Activated T-helper 17 cell treated with anti-CD3 and anti-CD28 coated beads, Interleukin-2, amount 50 U/mL, for 72 hours (primary cell): ENCODE results near the gene TSPY1. TPM values are rescaled to one million over a fixed set of nuclear protein-coding genes. Genes with fewer than 3 reads are reported as not detected.
"Not testable (repeated sequence)": the region's sequence is repeated elsewhere in the genome, so short reads cannot be mapped to it uniquely, and the experiment has no call there.

Source experiments
- ATAC-seq: fragments of 150-1000 bp; cut with Tn5 transposase; replicated peaks from 2 replicates; pipeline ENCODE4 v1.10.0; 2021; ENCODE audit warnings: mild to moderate bottlenecking, moderate library complexity
- H3K27ac Mint-ChIP-seq: one replicate; pipeline ENCODE4 v1.8.0; 2022; ENCODE audit warnings: mixed read lengths
- H3K27me3 Mint-ChIP-seq: one replicate; pipeline ENCODE4 v1.8.0; 2022; ENCODE audit warnings: mixed read lengths
- H3K36me3 Mint-ChIP-seq: one replicate; pipeline ENCODE4 v1.8.0; 2022; ENCODE audit warnings: low read depth, mild to moderate bottlenecking, mixed read lengths
- H3K4me1 Mint-ChIP-seq: one replicate; pipeline ENCODE4 v1.8.0; 2022; ENCODE audit warnings: mixed read lengths
- H3K4me3 Mint-ChIP-seq: one replicate; pipeline ENCODE4 v1.8.0; 2022; ENCODE audit warnings: mild to moderate bottlenecking, mixed read lengths
- H3K9me3 Mint-ChIP-seq: one replicate; pipeline ENCODE4 v1.8.0; 2022; ENCODE audit warnings: mixed read lengths
- total RNA-seq, 2 donors: library from RNA; stranded (reverse); gene quantifications; one replicate each; pipeline ENCODE4 v1.2.3, GENCODE V29; 2022

TSPY1 gene
- total RNA-seq: not detected

DNA sequence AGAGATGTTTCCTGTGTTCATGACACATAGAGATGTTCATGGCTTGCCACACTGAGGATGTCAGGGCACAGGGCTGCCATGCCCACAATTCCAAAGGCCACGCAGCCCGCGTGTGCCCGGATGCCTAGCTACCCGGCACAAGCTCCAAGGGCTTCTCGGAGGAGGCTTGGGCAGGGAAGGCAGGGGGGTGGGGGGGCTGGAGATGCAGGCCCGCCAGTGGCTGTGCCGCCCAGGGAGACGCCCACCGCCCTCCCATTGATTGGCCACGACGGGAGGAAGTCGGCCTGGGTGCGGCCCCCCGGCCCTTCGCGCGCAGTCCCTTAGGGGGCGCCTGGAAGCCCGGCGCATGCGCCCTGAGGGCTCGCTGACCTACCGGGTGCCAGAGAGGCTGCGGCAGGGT lies at the start of gene TSPY1:
TSS of gene TSPY1 (plus strand) at position 301 of the 400 bp plus-strand sequence. CDS start at position 347, 46 bp downstream.
- not testable (repeated sequence) for H3K9me3 Mint-ChIP-seq, H3K27ac Mint-ChIP-seq, H3K27me3 Mint-ChIP-seq, H3K36me3 Mint-ChIP-seq, ATAC-seq, H3K4me1 Mint-ChIP-seq, H3K4me3 Mint-ChIP-seq

DNA sequence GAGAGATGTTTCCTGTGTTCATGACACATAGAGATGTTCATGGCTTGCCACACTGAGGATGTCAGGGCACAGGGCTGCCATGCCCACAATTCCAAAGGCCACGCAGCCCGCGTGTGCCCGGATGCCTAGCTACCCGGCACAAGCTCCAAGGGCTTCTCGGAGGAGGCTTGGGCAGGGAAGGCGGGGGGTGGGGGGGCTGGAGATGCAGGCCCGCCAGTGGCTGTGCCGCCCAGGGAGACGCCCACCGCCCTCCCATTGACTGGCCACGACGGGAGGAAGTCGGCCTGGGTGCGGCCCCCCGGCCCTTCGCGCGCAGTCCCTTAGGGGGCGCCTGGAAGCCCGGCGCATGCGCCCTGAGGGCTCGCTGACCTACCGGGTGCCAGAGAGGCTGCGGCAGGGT lies 20.2 kb downstream of the TSPY1 start, which contains the start of gene TSPY9:
TSS of gene TSPY9 (plus strand) at position 301 of the 400 bp plus-strand sequence. CDS start at position 347, 46 bp downstream.
- ATAC-seq, H3K4me1 Mint-ChIP-seq, H3K27me3 Mint-ChIP-seq, H3K36me3 Mint-ChIP-seq, H3K9me3 Mint-ChIP-seq, H3K4me3 Mint-ChIP-seq, H3K27ac Mint-ChIP-seq: not testable (repeated sequence)

DNA sequence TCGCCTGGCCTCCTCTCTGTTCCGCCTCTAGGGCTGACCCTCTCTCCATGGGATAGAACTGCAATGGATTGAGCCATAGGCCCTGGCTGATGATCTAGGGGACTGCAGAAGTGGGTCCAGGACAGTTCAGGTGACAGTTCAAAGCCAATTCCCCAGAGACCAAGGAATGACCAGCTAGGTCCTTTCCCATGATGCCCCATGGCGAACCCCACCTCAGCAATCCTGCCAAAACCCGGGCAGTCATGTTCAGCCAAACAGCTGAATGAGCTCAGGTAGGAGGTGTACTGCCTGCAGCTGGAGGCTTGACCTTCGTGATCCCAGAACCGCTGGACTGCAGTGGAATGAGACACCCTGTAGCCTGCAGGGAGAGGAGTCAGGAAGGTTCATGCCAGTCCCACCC lies 37.6 kb downstream of the TSPY1 start:
- H3K4me1 Mint-ChIP-seq, ATAC-seq, H3K9me3 Mint-ChIP-seq, H3K36me3 Mint-ChIP-seq, H3K4me3 Mint-ChIP-seq, H3K27ac Mint-ChIP-seq, H3K27me3 Mint-ChIP-seq: not testable (repeated sequence)

- not testable (repeated sequence) for ATAC-seq, H3K9me3 Mint-ChIP-seq, H3K36me3 Mint-ChIP-seq, H3K4me3 Mint-ChIP-seq, H3K4me1 Mint-ChIP-seq, H3K27ac Mint-ChIP-seq, H3K27me3 Mint-ChIP-seq
Observed at GRCh38 chrY:9516287-9516686, 49.5 kb downstream of the TSPY1 start.

Other genes starting within 250 kb of the TSPY1 start
- not detected for gene TSPY4, start 129.5 kb upstream of the TSPY1 start, total RNA-seq
- not detected for gene TSPY8, start 109.2 kb upstream of the TSPY1 start, total RNA-seq
- gene TSPY3, start 68.5 kb upstream of the TSPY1 start, total RNA-seq: not detected
- not detected for gene TSPY9, start 20.3 kb downstream of the TSPY1 start, total RNA-seq
- gene TSPY10, start 60.9 kb downstream of the TSPY1 start, total RNA-seq: not detected